ENCODE results near the gene MT1M. TPM values are rescaled to one million over a fixed set of nuclear protein-coding genes. Genes with fewer than 3 reads are reported as not detected.

Gene MT1M
- total and polyA plus RNA-seq, 10 of the 15 experiments (the other 5 are each of a cell fraction or from before 2014, with no cell fraction given) = not detected

- BruUV-seq (replicated peaks) = no TSS peak
- ChIA-PET CTCF (no interaction called here), POLR2A (no interaction called here), RAD21 (ENCODE audit: unreplicated experiment) (interaction anchor here (2.9 kb wide), 1 partner anchor 70 kb away, joined by 11 read pairs; no protein-coding TSS in a partner anchor), SMC1A (ENCODE audit: uncharacterized antibody, unreplicated experiment) (interaction anchor here (1.0 to 2.4 kb wide), 3 partner anchors 21 to 40 kb away, joined by 3 to 27 read pairs (median 4); no protein-coding TSS in a partner anchor)
- H3K27me3 ChIP-seq (replicated peaks in 1 of 2; ENCODE audit: control insufficient read depth in 2 of 2, insufficient read depth in 2 of 2, low read length in 1 of 2) = peaks cover 14 to 24% of the 10 kb centered on the region in 2 experiments
- no peaks in the 10 kb centered on the region for H4K20me1 ChIP-seq (ENCODE audit: control insufficient read depth, insufficient read depth)
- TF ChIP-seq NFIC (IDR thresholded peaks at IDR 0.05; ENCODE audit: low read depth, low read length) (no peak), ZZZ3 (IDR thresholded peaks at IDR 0.05; ENCODE audit: control insufficient read depth, insufficient read length, low read depth) (no peak), TCF3 (IDR thresholded peaks at IDR 0.05; ENCODE audit: borderline replicate concordance, insufficient read depth, low read depth, low read length) (no peak), RUNX3 (IDR thresholded peaks at IDR 0.05; ENCODE audit: low read length) (no peak), ZNF592 (IDR thresholded peaks at IDR 0.05) (no peak), SREBF2 (IDR thresholded peaks at IDR 0.05; ENCODE audit: low read length) (no peak), EP300 (IDR thresholded peaks at IDR 0.05; ENCODE audit: borderline replicate concordance in 1 of 2, control insufficient read depth in 1 of 2, low read depth in 2 of 2, low read length in 2 of 2) (no peak), BCL11A (IDR thresholded peaks at IDR 0.05; ENCODE audit: low read depth, low read length) (no peak), ZNF622 (IDR thresholded peaks at IDR 0.05) (no peak)
- ATAC-seq (0 out of 3 replicates have a peak, but pooled peaks have one; percentile 3), FAIRE-seq (no peak), DNase-seq (ENCODE audit: low read depth, low spot score) (no peak)
- no peak overlapping the region for H3K4me3 ChIP-seq
- H3K4me2 ChIP-seq (ENCODE audit: control insufficient read depth, insufficient read depth) = no peak overlapping the region; the same call in 1 of the 2 replicates
- 56% methylated on average over 14 of the region's 14 CpGs for WGBS (ENCODE audit: insufficient coverage, insufficient replicate concordance, low lambda C conversion rate, missing lambda C conversion rate)
- intact Hi-C loops (cut with micrococcal nuclease; ENCODE audit: unreplicated experiment) (no loop called here), in situ Hi-C loops (cut with MboI) (no loop called here)
- no peaks in the 10 kb centered on the region for H3K9me3 ChIP-seq (replicated peaks; ENCODE audit: control insufficient read depth, insufficient read depth, low read length)
- no peaks in the 10 kb centered on the region for H3K36me3 ChIP-seq (ENCODE audit: control insufficient read depth in 2 of 2, insufficient read depth in 2 of 2, low read length in 1 of 2)
- no peak overlapping the region for H3K9ac ChIP-seq (ENCODE audit: control insufficient read depth, insufficient read depth, low read length)
- H3K79me2 ChIP-seq (ENCODE audit: control insufficient read depth, insufficient read depth, low read length) = no peaks in the 10 kb centered on the region
- H2AFZ ChIP-seq (ENCODE audit: control insufficient read depth, low read depth, low read length) = no peak overlapping the region
- no peak overlapping the region for H3K27ac ChIP-seq (ENCODE audit: control insufficient read depth, insufficient read depth)
- peaks cover 15% of the 10 kb centered on the region for H3K4me1 ChIP-seq (ENCODE audit: control insufficient read depth, insufficient read depth, low read length)
Measured at GRCh38 chr16:56631832-56632155, 665 bp upstream of the MT1M start.
